HepG2 (cell line): ENCODE data around the gene GPATCH8. TPM values are rescaled to one million over a fixed set of nuclear protein-coding genes. Genes with fewer than 3 reads are reported as not detected.

ENCODE experiments used
- DR1 ChIP-seq: sonication (generic); formaldehyde crosslinking; IDR thresholded peaks from 2 replicates; pipeline ENCODE4 v1.8.0; 2021; ENCODE audit warnings: mild to moderate bottlenecking, missing genetic modification reagents, inconsistent platforms
- HNF4A ChIP-seq: sonication (generic); formaldehyde crosslinking; IDR thresholded peaks from 2 replicates; pipeline ENCODE4 v1.4.0; 2020; ENCODE audit warnings: missing genetic modification reagents
- HOMEZ ChIP-seq: IDR thresholded peaks from 2 replicates; pipeline ENCODE4 v1.6.1; 2016; ENCODE audit warnings: low read depth
- NFE2 ChIP-seq: sonication (generic); formaldehyde crosslinking; IDR thresholded peaks from 2 replicates; pipeline ENCODE4 v1.4.0; 2020; ENCODE audit warnings: missing genetic modification reagents
- PAXIP1 ChIP-seq: sonication (generic); formaldehyde crosslinking; conservative IDR thresholded peaks from 2 replicates; pipeline ENCODE4 v1.4.0; 2020; ENCODE audit warnings: mild to moderate bottlenecking, missing genetic modification reagents, moderate library complexity
- PHF5A ChIP-seq: IDR thresholded peaks from one replicate; pipeline ENCODE4 v1.6.1; 2018; ENCODE audit warnings: low read depth, missing genetic modification reagents; ENCODE audit not compliant: unreplicated experiment
- SAP130 ChIP-seq: IDR thresholded peaks from 2 replicates; pipeline ENCODE4 v1.6.1; 2016; ENCODE audit warnings: low read depth
- SRY ChIP-seq: sonication (generic); formaldehyde crosslinking; IDR thresholded peaks from 2 replicates; pipeline ENCODE4 v1.8.0; 2022; ENCODE audit warnings: mild to moderate bottlenecking, missing genetic modification reagents
- ZMYM3 ChIP-seq: sonication (generic); formaldehyde crosslinking; IDR thresholded peaks from 2 replicates; pipeline ENCODE4 v1.5.1; 2020; ENCODE audit warnings: mild to moderate bottlenecking, missing genetic modification reagents
- ZNF12 ChIP-seq: sonication (generic); formaldehyde crosslinking; IDR thresholded peaks from 2 replicates; pipeline ENCODE4 v1.5.0; 2020; ENCODE audit warnings: missing genetic modification reagents
- ZNF546 ChIP-seq: sonication (generic); formaldehyde crosslinking; conservative IDR thresholded peaks from 2 replicates; pipeline ENCODE4 v1.8.1; 2023; ENCODE audit warnings: mild to moderate bottlenecking, missing genetic modification reagents
- ZNF7 ChIP-seq: IDR thresholded peaks from 2 replicates; pipeline ENCODE4 v1.6.1; 2016; ENCODE audit warnings: missing biosample characterization, missing genetic modification reagents
- ZNF770 ChIP-seq: sonication (generic); formaldehyde crosslinking; IDR thresholded peaks from 2 replicates; pipeline ENCODE4 v1.5.0; 2020; ENCODE audit warnings: mild to moderate bottlenecking, missing genetic modification reagents
- polyA plus RNA-seq, 8 experiments: library from polyadenylated mRNA; depleted of rRNA in 3 of 8; stranded (reverse) in 7 of 8; unstranded in 1 of 8; fragments of >200 nt; fragmentation: Illumina TruSeq in 4 of 8; extraction: Trizol in 4 of 8; gene quantifications; 2 replicates each; pipeline versions ENCODE4 v1.2.1 to v1.2.3, GENCODE V29; 2011 to 2016; ENCODE audit warnings: low read depth in 4 of 8, missing spikeins in 1 of 8, mixed read lengths in 1 of 8; ENCODE audit not compliant: insufficient read depth in 1 of 8
- total RNA-seq, 5 experiments: library from RNA; depleted of rRNA; stranded (reverse); fragments of >200 nt; fragmentation: Illumina TruSeq; extraction: Trizol; gene quantifications; 2 replicates each; pipeline ENCODE4 v1.2.3, GENCODE V29; 2016; ENCODE audit warnings: low read depth in 1 of 5
- TF ChIP-seq, protein P1 (sequence below): IDR thresholded peaks from 2 replicates; pipeline ENCODE4 v1.6.1; 2012; ENCODE audit warnings: inconsistent platforms
- TF ChIP-seq, protein P2 (sequence below): sonication (generic); formaldehyde crosslinking; IDR thresholded peaks from 2 replicates; pipeline ENCODE4 v1.4.0; 2020; ENCODE audit warnings: missing genetic modification reagents, borderline replicate concordance

The GPATCH8 gene
- total and polyA plus RNA-seq, 2 of the 13 experiments (the other 11 are each of a cell fraction or from before 2014, with no cell fraction given) = 20.7 to 21.5 TPM

- no peak for TF ChIP-seq HOMEZ
- TF ChIP-seq PHF5A (CRISPR knock-in tag) = no peak
- TF ChIP-seq, protein P1, sequence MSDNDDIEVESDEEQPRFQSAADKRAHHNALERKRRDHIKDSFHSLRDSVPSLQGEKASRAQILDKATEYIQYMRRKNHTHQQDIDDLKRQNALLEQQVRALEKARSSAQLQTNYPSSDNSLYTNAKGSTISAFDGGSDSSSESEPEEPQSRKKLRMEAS = 0 out of 2 replicates have a peak, but pooled peaks have one; percentile 21
- no peak for TF ChIP-seq NFE2 (CRISPR knock-in tag)
- TF ChIP-seq HNF4A (CRISPR knock-in tag) = peak; percentile 41; the same call in 1 of the 2 replicates
- no peak for TF ChIP-seq DR1 (CRISPR knock-in tag)
- no peak for TF ChIP-seq ZNF7 (CRISPR knock-in tag)
- peak; percentile 49; the same call in 1 of the 2 replicates for TF ChIP-seq ZMYM3 (CRISPR knock-in tag)
- TF ChIP-seq PAXIP1 (CRISPR knock-in tag) = 0 out of 2 replicates have a peak, but pooled peaks have one; percentile 16
- TF ChIP-seq ZNF770 = no peak
- no peak for TF ChIP-seq ZNF546 (CRISPR knock-in tag)
- TF ChIP-seq SRY (CRISPR knock-in tag) = no peak
- TF ChIP-seq, protein P2, sequence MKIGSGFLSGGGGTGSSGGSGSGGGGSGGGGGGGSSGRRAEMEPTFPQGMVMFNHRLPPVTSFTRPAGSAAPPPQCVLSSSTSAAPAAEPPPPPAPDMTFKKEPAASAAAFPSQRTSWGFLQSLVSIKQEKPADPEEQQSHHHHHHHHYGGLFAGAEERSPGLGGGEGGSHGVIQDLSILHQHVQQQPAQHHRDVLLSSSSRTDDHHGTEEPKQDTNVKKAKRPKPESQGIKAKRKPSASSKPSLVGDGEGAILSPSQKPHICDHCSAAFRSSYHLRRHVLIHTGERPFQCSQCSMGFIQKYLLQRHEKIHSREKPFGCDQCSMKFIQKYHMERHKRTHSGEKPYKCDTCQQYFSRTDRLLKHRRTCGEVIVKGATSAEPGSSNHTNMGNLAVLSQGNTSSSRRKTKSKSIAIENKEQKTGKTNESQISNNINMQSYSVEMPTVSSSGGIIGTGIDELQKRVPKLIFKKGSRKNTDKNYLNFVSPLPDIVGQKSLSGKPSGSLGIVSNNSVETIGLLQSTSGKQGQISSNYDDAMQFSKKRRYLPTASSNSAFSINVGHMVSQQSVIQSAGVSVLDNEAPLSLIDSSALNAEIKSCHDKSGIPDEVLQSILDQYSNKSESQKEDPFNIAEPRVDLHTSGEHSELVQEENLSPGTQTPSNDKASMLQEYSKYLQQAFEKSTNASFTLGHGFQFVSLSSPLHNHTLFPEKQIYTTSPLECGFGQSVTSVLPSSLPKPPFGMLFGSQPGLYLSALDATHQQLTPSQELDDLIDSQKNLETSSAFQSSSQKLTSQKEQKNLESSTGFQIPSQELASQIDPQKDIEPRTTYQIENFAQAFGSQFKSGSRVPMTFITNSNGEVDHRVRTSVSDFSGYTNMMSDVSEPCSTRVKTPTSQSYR (CRISPR knock-in tag) = peak; percentile 77
- 0 out of 2 replicates have a peak, but pooled peaks have one; percentile 15 for TF ChIP-seq SAP130 (CRISPR knock-in tag)
- no peak for TF ChIP-seq ZNF12 (CRISPR knock-in tag)
These were observed 135.8 kb downstream of the GPATCH8 start (continued) for GRCh38 chr17:44367231-44367979.
